Calu3 (cell line): Measurements from ENCODE around the gene NOL3. TPM values are rescaled to one million over a fixed set of nuclear protein-coding genes. Genes with fewer than 3 reads are reported as not detected.
A peak's percentile ranks its signal among the peaks of the same experiment; 100 is the strongest.

Experiments used
- BruUV-seq: library from RNA; stranded (reverse); fragments of 400-500 nt; replicated peaks from 2 replicates; lab custom pipeline; 2021; lab: Mats Ljungman, UMichigan
- CTCF ChIA-PET: fragments of 300-600 bp; sonication (Branson Sonifier 250); formaldehyde crosslinking; loops from one replicate; lab custom pipeline; 2022; ENCODE audit warnings: antibody characterized with exemption; lab: Charles Lee
- DNase-seq: peaks from one replicate; pipeline ENCODE4 v3.0.0; 2022
- H3K27ac Mint-ChIP-seq: one replicate; pipeline ENCODE4 v1.8.0; 2022; ENCODE audit warnings: mixed read lengths; ENCODE audit not compliant: unreplicated experiment
- H3K27me3 Mint-ChIP-seq: one replicate; pipeline ENCODE4 v1.8.0; 2022; ENCODE audit warnings: mixed read lengths; ENCODE audit not compliant: unreplicated experiment
- H3K36me3 Mint-ChIP-seq: one replicate; pipeline ENCODE4 v1.8.0; 2022; ENCODE audit warnings: mild to moderate bottlenecking, moderate library complexity, mixed read lengths; ENCODE audit not compliant: insufficient read depth, unreplicated experiment
- H3K4me1 Mint-ChIP-seq: one replicate; pipeline ENCODE4 v1.8.0; 2022; ENCODE audit warnings: mild to moderate bottlenecking, low read depth, mixed read lengths; ENCODE audit not compliant: unreplicated experiment
- H3K4me3 Mint-ChIP-seq: one replicate; pipeline ENCODE4 v1.8.0; 2022; ENCODE audit warnings: mild to moderate bottlenecking, low read depth, moderate library complexity, mixed read lengths; ENCODE audit not compliant: unreplicated experiment
- H3K9me3 Mint-ChIP-seq: one replicate; pipeline ENCODE4 v1.8.0; 2022; ENCODE audit warnings: low read depth, mixed read lengths; ENCODE audit not compliant: unreplicated experiment
- CTCF ChIP-seq: fragments of 200-600 bp; IDR thresholded peaks from one replicate; pipeline ENCODE4 v1.8.0; 2022; ENCODE audit warnings: antibody characterized with exemption; ENCODE audit not compliant: unreplicated experiment
- intact Hi-C: fragments of 100-400 bp; cut with micrococcal nuclease; formaldehyde crosslinking; loops from one replicate; pipeline ENCODE4 v1.10.0; 2022; ENCODE audit not compliant: unreplicated experiment
- total RNA-seq: library from RNA; stranded (reverse); gene quantifications from 2 replicates; pipeline ENCODE4 v1.2.3, GENCODE V29; 2022

The NOL3 gene
- total RNA-seq, 1 experiment from 2014 or later, result 33.5 TPM

- peaks cover under 1% of the 10 kb centered on the region for H3K36me3 Mint-ChIP-seq
- BruUV-seq, result no TSS peak
- H3K4me1 Mint-ChIP-seq, result peaks cover 18% of the 10 kb centered on the region
- H3K27me3 Mint-ChIP-seq, result peaks cover 12% of the 10 kb centered on the region
- CTCF ChIA-PET, result no interaction called here
- no peaks in the 10 kb centered on the region for H3K9me3 Mint-ChIP-seq
- no peak overlapping the region for H3K27ac Mint-ChIP-seq
- intact Hi-C loops, result no loop called here
- H3K4me3 Mint-ChIP-seq, result no peak overlapping the region
- DNase-seq, result no peak
- TF ChIP-seq CTCF, result no peak
These were observed 12.9 kb downstream of the NOL3 start for GRCh38 chr16:67183284-67183626.

GRCh38 chr16:67183627-67184452 lies 13.5 kb downstream of the NOL3 start, which contains the start of gene MATCAP1:
Gene MATCAP1, minus strand, starts transcription at chr16:67183963. Its CDS starts 3,353 bp downstream, at chr16:67180610.
- no peak within 1 kb of the TSS for H3K4me3 Mint-ChIP-seq
- H3K27ac Mint-ChIP-seq, result no peak within 1 kb of the TSS
- TF ChIP-seq CTCF, result no peak
- H3K36me3 Mint-ChIP-seq, result no peaks in the 10 kb centered on the region
- no peaks in the 10 kb centered on the region for H3K9me3 Mint-ChIP-seq
- H3K27me3 Mint-ChIP-seq, result peaks cover 12% of the 10 kb centered on the region
- peak; percentile 97 for DNase-seq
- intact Hi-C loops, result no loop called here
- BruUV-seq, result TSS peak; percentile 71
- CTCF ChIA-PET, result interaction anchor here (0.5 to 2.3 kb wide), 4 partner anchors 10 to 213 kb away, joined by 3 to 23 read pairs (median 6); no protein-coding TSS in a partner anchor
- H3K4me1 Mint-ChIP-seq, result peaks cover 14% of the 10 kb centered on the region

- no peak overlapping the region for H3K27ac Mint-ChIP-seq
- H3K4me3 Mint-ChIP-seq, result no peak overlapping the region
- peaks cover 10% of the 10 kb centered on the region for H3K4me1 Mint-ChIP-seq
- no peaks in the 10 kb centered on the region for H3K9me3 Mint-ChIP-seq
- intact Hi-C loops, result no loop called here
- peaks cover 12% of the 10 kb centered on the region for H3K27me3 Mint-ChIP-seq
- no peaks in the 10 kb centered on the region for H3K36me3 Mint-ChIP-seq
- CTCF ChIA-PET, result interaction anchor here (0.5 to 2.3 kb wide), 6 partner anchors 11 to 231 kb away, joined by 3 to 23 read pairs (median 6); no protein-coding TSS in a partner anchor
- TF ChIP-seq CTCF, result no peak
- no TSS peak for BruUV-seq
- DNase-seq, result no peak
These were observed 14.2 kb downstream of the NOL3 start for GRCh38 chr16:67184453-67184994.

GRCh38 chr16:67184995-67185650 lies 14.8 kb downstream of the NOL3 start:
- H3K27ac Mint-ChIP-seq, result no peak overlapping the region

More at GRCh38 chr16:67184995-67185650, 14.8 kb downstream of the NOL3 start:
- intact Hi-C loops, result loop anchor here (1.0 to 5.0 kb wide), 3 partner anchors 168 to 238 kb away; no protein-coding TSS in a partner anchor
- H3K4me3 Mint-ChIP-seq, result no peak overlapping the region
- peaks cover 12% of the 10 kb centered on the region for H3K27me3 Mint-ChIP-seq
- CTCF ChIA-PET, result interaction anchor here (0.8 to 2.3 kb wide), 8 partner anchors 11 to 231 kb away, joined by 3 to 23 read pairs (median 4); no protein-coding TSS in a partner anchor
- H3K4me1 Mint-ChIP-seq, result peaks cover 10% of the 10 kb centered on the region
- peak; percentile 81 for TF ChIP-seq CTCF
- H3K9me3 Mint-ChIP-seq, result no peaks in the 10 kb centered on the region
- BruUV-seq, result no TSS peak
- DNase-seq, result peak; percentile 98
- no peaks in the 10 kb centered on the region for H3K36me3 Mint-ChIP-seq
